Activated T-helper 17 cell treated with anti-CD3 and anti-CD28 coated beads, Interleukin-2, amount 50 U/mL, for 72 hours (primary cell): ENCODE measurements around the gene CENPV. TPM values are rescaled to one million over a fixed set of nuclear protein-coding genes. Genes with fewer than 3 reads are reported as not detected.

ENCODE experiments used
- ATAC-seq: fragments of 150-1000 bp; cut with Tn5 transposase; replicated peaks from 2 replicates; pipeline ENCODE4 v1.10.0; 2021; ENCODE audit warnings: mild to moderate bottlenecking, moderate library complexity
- H3K27ac Mint-ChIP-seq: one replicate; pipeline ENCODE4 v1.8.0; 2022; ENCODE audit warnings: mixed read lengths
- H3K27me3 Mint-ChIP-seq: one replicate; pipeline ENCODE4 v1.8.0; 2022; ENCODE audit warnings: mixed read lengths
- H3K36me3 Mint-ChIP-seq: one replicate; pipeline ENCODE4 v1.8.0; 2022; ENCODE audit warnings: low read depth, mild to moderate bottlenecking, mixed read lengths
- H3K4me1 Mint-ChIP-seq: one replicate; pipeline ENCODE4 v1.8.0; 2022; ENCODE audit warnings: mixed read lengths
- H3K4me3 Mint-ChIP-seq: one replicate; pipeline ENCODE4 v1.8.0; 2022; ENCODE audit warnings: mild to moderate bottlenecking, mixed read lengths
- H3K9me3 Mint-ChIP-seq: one replicate; pipeline ENCODE4 v1.8.0; 2022; ENCODE audit warnings: mixed read lengths
- total RNA-seq, 2 donors: library from RNA; stranded (reverse); gene quantifications; one replicate each; pipeline ENCODE4 v1.2.3, GENCODE V29; 2022

CENPV gene
- total RNA-seq, 2 donors from 2014 or later: 17.5 to 43.5 TPM

GRCh38 chr17:16378636-16379282 lies 25.5 kb upstream of the CENPV start:
- H3K9me3 Mint-ChIP-seq: no peaks in the 10 kb centered on the region
- no peak for ATAC-seq
- peaks cover 17% of the 10 kb centered on the region for H3K4me1 Mint-ChIP-seq
- H3K27ac Mint-ChIP-seq: no peak overlapping the region
- H3K27me3 Mint-ChIP-seq: no peaks in the 10 kb centered on the region
- peak overlapping the region; percentile 13 for H3K4me3 Mint-ChIP-seq
- peaks cover 35% of the 10 kb centered on the region for H3K36me3 Mint-ChIP-seq

GRCh38 chr17:16377941-16378341 lies 24.7 kb upstream of the CENPV start:
- H3K27me3 Mint-ChIP-seq: no peaks in the 10 kb centered on the region
- no peak overlapping the region for H3K4me3 Mint-ChIP-seq
- peaks cover 9% of the 10 kb centered on the region for H3K4me1 Mint-ChIP-seq
- H3K27ac Mint-ChIP-seq: no peak overlapping the region
- H3K9me3 Mint-ChIP-seq: no peaks in the 10 kb centered on the region
- H3K36me3 Mint-ChIP-seq: peaks cover 27% of the 10 kb centered on the region
- no peak for ATAC-seq

GRCh38 chr17:16374146-16374938 lies 21.1 kb upstream of the CENPV start:
- no peak for ATAC-seq
- no peaks in the 10 kb centered on the region for H3K36me3 Mint-ChIP-seq
- no peaks in the 10 kb centered on the region for H3K4me1 Mint-ChIP-seq
- H3K27ac Mint-ChIP-seq: no peak overlapping the region
- no peaks in the 10 kb centered on the region for H3K27me3 Mint-ChIP-seq
- no peaks in the 10 kb centered on the region for H3K9me3 Mint-ChIP-seq
- no peak overlapping the region for H3K4me3 Mint-ChIP-seq

GRCh38 chr17:16371742-16372141 lies 18.5 kb upstream of the CENPV start:
- no peaks in the 10 kb centered on the region for H3K4me1 Mint-ChIP-seq
- no peaks in the 10 kb centered on the region for H3K27me3 Mint-ChIP-seq
- ATAC-seq: no peak
- no peaks in the 10 kb centered on the region for H3K36me3 Mint-ChIP-seq
- H3K9me3 Mint-ChIP-seq: no peaks in the 10 kb centered on the region
- H3K27ac Mint-ChIP-seq: no peak overlapping the region
- no peak overlapping the region for H3K4me3 Mint-ChIP-seq

- Mint-ChIP-seq H3K4me3 (no peak overlapping the region), H3K27me3 (no peaks in the 10 kb centered on the region), H3K9me3 (no peaks in the 10 kb centered on the region), H3K36me3 (no peaks in the 10 kb centered on the region), H3K27ac (no peak overlapping the region), H3K4me1 (peaks cover 9% of the 10 kb centered on the region)
- no peak for ATAC-seq
Observed at GRCh38 chr17:16364625-16365024, 11.4 kb upstream of the CENPV start.

- no peaks in the 10 kb centered on the region for H3K27me3 Mint-ChIP-seq
- no peak overlapping the region for H3K4me3 Mint-ChIP-seq
- H3K36me3 Mint-ChIP-seq: no peaks in the 10 kb centered on the region
- no peak overlapping the region for H3K27ac Mint-ChIP-seq
- peak; percentile 81 for ATAC-seq
- H3K4me1 Mint-ChIP-seq: peaks cover 9% of the 10 kb centered on the region
- no peaks in the 10 kb centered on the region for H3K9me3 Mint-ChIP-seq
Observed at GRCh38 chr17:16363749-16364536, 10.7 kb upstream of the CENPV start.

GRCh38 chr17:16361874-16362273 lies 8.6 kb upstream of the CENPV start:
- Mint-ChIP-seq H3K4me1 (peaks cover 9% of the 10 kb centered on the region), H3K36me3 (no peaks in the 10 kb centered on the region), H3K4me3 (peak overlapping the region; percentile 48), H3K27ac (peak overlapping the region; percentile 20), H3K9me3 (no peaks in the 10 kb centered on the region), H3K27me3 (no peaks in the 10 kb centered on the region)
- peak; percentile 93 for ATAC-seq

- H3K27me3 Mint-ChIP-seq: no peaks in the 10 kb centered on the region
- H3K36me3 Mint-ChIP-seq: no peaks in the 10 kb centered on the region
- no peak for ATAC-seq
Observed at GRCh38 chr17:16358394-16358793, 5.1 kb upstream of the CENPV start.

GRCh38 chr17:16354585-16354984 lies 1.3 kb upstream of the CENPV start:
- ATAC-seq: no peak
- Mint-ChIP-seq H3K27me3 (no peaks in the 10 kb centered on the region), H3K4me3 (peak overlapping the region; percentile 75), H3K4me1 (peaks cover 5% of the 10 kb centered on the region), H3K27ac (no peak overlapping the region), H3K9me3 (no peaks in the 10 kb centered on the region), H3K36me3 (peaks cover 10% of the 10 kb centered on the region)

More at GRCh38 chr17:16358394-16358793, 5.1 kb upstream of the CENPV start:
- Mint-ChIP-seq H3K4me3 (no peak overlapping the region), H3K9me3 (no peaks in the 10 kb centered on the region), H3K4me1 (peaks cover 9% of the 10 kb centered on the region), H3K27ac (no peak overlapping the region)

GRCh38 chr17:16352667-16353316 lies 477 bp downstream of the CENPV start:
- peak; percentile 76 for ATAC-seq
- peak overlapping the region; percentile 95 for H3K4me3 Mint-ChIP-seq
- H3K4me1 Mint-ChIP-seq: peaks cover 5% of the 10 kb centered on the region
- peaks cover 19% of the 10 kb centered on the region for H3K36me3 Mint-ChIP-seq
- no peaks in the 10 kb centered on the region for H3K9me3 Mint-ChIP-seq
- no peaks in the 10 kb centered on the region for H3K27me3 Mint-ChIP-seq
- peak overlapping the region; percentile 73 for H3K27ac Mint-ChIP-seq

- Mint-ChIP-seq H3K36me3 (peaks cover 24% of the 10 kb centered on the region), H3K4me1 (peaks cover 5% of the 10 kb centered on the region), H3K27me3 (no peaks in the 10 kb centered on the region), H3K27ac (peak overlapping the region; percentile 73), H3K9me3 (no peaks in the 10 kb centered on the region), H3K4me3 (peak overlapping the region; percentile 95)
- peak; percentile 38 for ATAC-seq
Observed at GRCh38 chr17:16352303-16352666, 984 bp downstream of the CENPV start.

GRCh38 chr17:16351831-16352230 lies 1.4 kb downstream of the CENPV start:
- H3K4me1 Mint-ChIP-seq: peaks cover 5% of the 10 kb centered on the region
- no peaks in the 10 kb centered on the region for H3K9me3 Mint-ChIP-seq
- H3K27me3 Mint-ChIP-seq: no peaks in the 10 kb centered on the region
- peak overlapping the region; percentile 73 for H3K27ac Mint-ChIP-seq
- H3K4me3 Mint-ChIP-seq: peak overlapping the region; percentile 95
- peaks cover 28% of the 10 kb centered on the region for H3K36me3 Mint-ChIP-seq
- ATAC-seq: no peak

GRCh38 chr17:16349431-16349830 lies 3.8 kb downstream of the CENPV start:
- H3K9me3 Mint-ChIP-seq: no peaks in the 10 kb centered on the region
- no peak for ATAC-seq
- no peak overlapping the region for H3K27ac Mint-ChIP-seq
- peaks cover 5% of the 10 kb centered on the region for H3K4me1 Mint-ChIP-seq
- H3K4me3 Mint-ChIP-seq: no peak overlapping the region
- H3K27me3 Mint-ChIP-seq: no peaks in the 10 kb centered on the region
- peaks cover 29% of the 10 kb centered on the region for H3K36me3 Mint-ChIP-seq

- no peaks in the 10 kb centered on the region for H3K9me3 Mint-ChIP-seq
- H3K27me3 Mint-ChIP-seq: no peaks in the 10 kb centered on the region
- ATAC-seq: no peak
Observed at GRCh38 chr17:16348586-16348985, 4.7 kb downstream of the CENPV start.

More at GRCh38 chr17:16348586-16348985, 4.7 kb downstream of the CENPV start:
- Mint-ChIP-seq H3K4me3 (no peak overlapping the region), H3K27ac (no peak overlapping the region), H3K36me3 (peaks cover 38% of the 10 kb centered on the region), H3K4me1 (peaks cover 5% of the 10 kb centered on the region)
